Measurements from ENCODE around the gene MOSPD2.

Gene MOSPD2

GRCh38 chrX:14872851-14873675 is at the start of gene MOSPD2, which contains the start of gene FANCB:
Gene MOSPD2 (plus strand): TSS chrX:14873421. CDS start chrX:14873529, 108 bp downstream.
Gene FANCB (minus strand): TSS chrX:14873069. CDS start chrX:14865510, 7,559 bp downstream.
- Mint-ChIP-seq H3K4me1 (no peaks in the 10 kb centered on the region), H3K4me3 (peak within 1 kb of the TSS; percentile 91 to 96 (median 93)), H3K27ac (peak within 1 kb of the TSS; percentile 50 to 77 (median 76)), H3K9me3 (peaks cover 12% of the 10 kb centered on the region), H3K36me3 (ENCODE audit: low read depth) (peaks cover 19% of the 10 kb centered on the region), H3K27me3 (ENCODE audit: low read depth) (no peaks in the 10 kb centered on the region)
- TF ChIP-seq CTCF (IDR thresholded peaks at IDR 0.05; ENCODE audit: unreplicated experiment in 3 of 3) = no peak

- H3K36me3 Mint-ChIP-seq (ENCODE audit: low read depth) = peaks cover 3% of the 10 kb centered on the region
- TF ChIP-seq CTCF (IDR thresholded peaks at IDR 0.05; ENCODE audit: unreplicated experiment in 3 of 3) = no peak
- H3K4me3 Mint-ChIP-seq = no peak overlapping the region
- no peak overlapping the region for H3K27ac Mint-ChIP-seq
- no peaks in the 10 kb centered on the region for H3K4me1 Mint-ChIP-seq
- H3K9me3 Mint-ChIP-seq = peaks cover 26% of the 10 kb centered on the region
- H3K27me3 Mint-ChIP-seq (ENCODE audit: low read depth) = no peaks in the 10 kb centered on the region
Observed at GRCh38 chrX:14825851-14826250, 47.4 kb upstream of the MOSPD2 start.

GRCh38 chrX:14826319-14826718 is 46.9 kb upstream of the MOSPD2 start:
- no peaks in the 10 kb centered on the region for H3K27me3 Mint-ChIP-seq (ENCODE audit: low read depth)
- peaks cover 27% of the 10 kb centered on the region for H3K9me3 Mint-ChIP-seq
- TF ChIP-seq CTCF (IDR thresholded peaks at IDR 0.05; ENCODE audit: unreplicated experiment in 3 of 3) = no peak
- no peak overlapping the region for H3K27ac Mint-ChIP-seq
- H3K4me1 Mint-ChIP-seq = no peaks in the 10 kb centered on the region
- H3K4me3 Mint-ChIP-seq = no peak overlapping the region
- peaks cover 3% of the 10 kb centered on the region for H3K36me3 Mint-ChIP-seq (ENCODE audit: low read depth)

- Mint-ChIP-seq H3K4me1 (no peaks in the 10 kb centered on the region), H3K27ac (no peak overlapping the region), H3K4me3 (no peak overlapping the region), H3K27me3 (ENCODE audit: low read depth) (no peaks in the 10 kb centered on the region), H3K9me3 (peaks cover 23% of the 10 kb centered on the region), H3K36me3 (ENCODE audit: low read depth) (peaks cover 9% of the 10 kb centered on the region)
- TF ChIP-seq CTCF (IDR thresholded peaks at IDR 0.05; ENCODE audit: unreplicated experiment in 3 of 3) = no peak
Observed at GRCh38 chrX:14829643-14830042, 43.6 kb upstream of the MOSPD2 start.

- Mint-ChIP-seq H3K4me3 (no peak overlapping the region), H3K36me3 (ENCODE audit: low read depth) (peaks cover 15% of the 10 kb centered on the region), H3K9me3 (peaks cover 23% of the 10 kb centered on the region), H3K27ac (no peak overlapping the region), H3K27me3 (ENCODE audit: low read depth) (no peaks in the 10 kb centered on the region), H3K4me1 (no peaks in the 10 kb centered on the region)
- TF ChIP-seq CTCF (IDR thresholded peaks at IDR 0.05; ENCODE audit: unreplicated experiment in 3 of 3) = no peak
Observed at GRCh38 chrX:14832151-14832550, 41.1 kb upstream of the MOSPD2 start.

- Mint-ChIP-seq H3K36me3 (ENCODE audit: low read depth) (peaks cover 15% of the 10 kb centered on the region), H3K4me1 (no peaks in the 10 kb centered on the region), H3K4me3 (no peak overlapping the region), H3K9me3 (peaks cover 23% of the 10 kb centered on the region), H3K27ac (no peak overlapping the region), H3K27me3 (ENCODE audit: low read depth) (no peaks in the 10 kb centered on the region)
- TF ChIP-seq CTCF (IDR thresholded peaks at IDR 0.05; ENCODE audit: unreplicated experiment in 3 of 3) = no peak
Observed at GRCh38 chrX:14832586-14832985, 40.6 kb upstream of the MOSPD2 start.
